SK-N-MC (cell line): ENCODE measurements around the gene HDAC4.

Experiments used
- EZH2 ChIP-seq: fragments of 200-600 bp; sonication (generic); IDR thresholded peaks from one replicate; pipeline ENCODE4 v1.6.1; 2017; ENCODE audit warnings: antibody characterized with exemption
- FOXP2 ChIP-seq: optimal IDR thresholded peaks from 2 replicates; pipeline ENCODE3; 2011; ENCODE audit warnings: mild to moderate bottlenecking, moderate library complexity; ENCODE audit not compliant: insufficient read depth; ENCODE audit errors: extremely low read length, control extremely low read depth
- POLR2AphosphoS5 ChIP-seq: IDR thresholded peaks from 2 replicates; pipeline ENCODE4 v1.6.1; 2012; ENCODE audit warnings: mild to moderate bottlenecking, low read depth, low read length, borderline replicate concordance

- TF ChIP-seq EZH2 (no peak), POLR2AphosphoS5 (no peak), FOXP2 (no peak)
Observed at GRCh38 chr2:239144713-239144999, 256.2 kb downstream of the HDAC4 start.
